HepG2 (cell line): ENCODE results near the gene CYP4F22. TPM values are rescaled to one million over a fixed set of nuclear protein-coding genes. Genes with fewer than 3 reads are reported as not detected.

ENCODE experiments used
- ATAC-seq: fragments of 200-7000 bp; cut with Tn5 transposase; 3 replicates; pipeline ENCODE4 v1.9.1; 2020; ENCODE audit warnings: mild to moderate bottlenecking, moderate library complexity
- BruUV-seq: library from RNA; stranded (reverse); fragments of 400-500 nt; replicated peaks from 2 replicates; lab custom pipeline; 2021; lab: Mats Ljungman, UMichigan
- CTCF ChIA-PET: fragments of 300-600 bp; formaldehyde crosslinking; extraction: SDS; loops from one replicate; lab custom pipeline; 2021; ENCODE audit warnings: low total read pairs, inconsistent platforms, low intra/inter-chr PET ratio; lab: Yijun Ruan, JAX
- POLR2A ChIA-PET: fragments of 350-600 bp; sonication (Branson Sonifier 250); formaldehyde crosslinking; loops from one replicate; lab custom pipeline; 2020; ENCODE audit warnings: antibody characterized with exemption, inconsistent platforms; lab: Yijun Ruan, JAX
- DNase-seq: peaks from one replicate; pipeline ENCODE4 v3.0.0-alpha.2; 2015; ENCODE audit warnings: low spot score
- FAIRE-seq: peaks from 3 replicates; lab custom pipeline; 2011; peaks lifted over from hg19 to GRCh38; lab: Jason Lieb, UNC
- H2AFZ ChIP-seq: one replicate; pipeline ENCODE4 v1.6.1; 2011; ENCODE audit warnings: low read length, inconsistent platforms
- H3K27ac ChIP-seq: fragments of 300-600 bp; 3 replicates; pipeline ENCODE4 v1.8.0; 2011; ENCODE audit warnings: mixed run types, mild to moderate bottlenecking, mixed read lengths, low read length, inconsistent platforms; ENCODE audit not compliant: insufficient read depth; ENCODE audit errors: extremely low read length
- H3K27me3 ChIP-seq, 2 experiments: fragments of 200-600 bp in 1 of 2; 2 replicates in 1 of 2; 3 replicates in 1 of 2; pipeline versions ENCODE4 v1.6.0 to v1.8.0; 2011; ENCODE audit warnings: low read length in 2 of 2, mild to moderate bottlenecking in 2 of 2, moderate library complexity in 2 of 2, inconsistent platforms in 1 of 2; ENCODE audit not compliant: insufficient read depth in 2 of 2, control insufficient read depth in 1 of 2
- H3K36me3 ChIP-seq, 2 experiments: fragments of 200-600 bp in 1 of 2; replicated peaks in 1 of 2; 2 replicates in 1 of 2; 3 replicates in 1 of 2; pipeline versions ENCODE4 v1.5.1 to v1.8.0; 2011; ENCODE audit warnings: low read length in 2 of 2, inconsistent platforms in 1 of 2; ENCODE audit not compliant: insufficient read depth in 2 of 2, control insufficient read depth in 1 of 2
- H3K4me1 ChIP-seq: 2 replicates; pipeline ENCODE4 v1.5.1; 2012; ENCODE audit warnings: low read length, inconsistent platforms; ENCODE audit not compliant: insufficient read depth
- H3K4me2 ChIP-seq: 2 replicates; pipeline ENCODE4 v1.6.0; 2011; ENCODE audit warnings: low read depth, low read length, inconsistent platforms
- H3K4me3 ChIP-seq, 3 experiments: fragments of 200-600 bp in 1 of 3; sonication (generic), shearing (Covaris generic) in 1 of 3; replicated peaks in 1 of 3; 2 replicates each; pipeline ENCODE4 v1.5.1; 2011 to 2016; ENCODE audit warnings: low read length in 3 of 3, inconsistent platforms in 2 of 3, low read depth in 2 of 3, mild to moderate bottlenecking in 2 of 3, control low read depth in 1 of 3, mixed read lengths in 1 of 3; ENCODE audit not compliant: insufficient read depth in 1 of 3
- H3K79me2 ChIP-seq: one replicate; pipeline ENCODE4 v1.6.1; 2011; ENCODE audit warnings: low read length, inconsistent platforms; ENCODE audit not compliant: insufficient read depth
- H3K9ac ChIP-seq: 2 replicates; pipeline ENCODE4 v1.6.0; 2011; ENCODE audit warnings: mild to moderate bottlenecking, low read depth, low read length, inconsistent platforms; ENCODE audit not compliant: insufficient read depth
- H3K9me3 ChIP-seq: 2 replicates; pipeline ENCODE4 v1.5.1; 2012; ENCODE audit warnings: mild to moderate bottlenecking, low read length
- H4K20me1 ChIP-seq: 2 replicates; pipeline ENCODE4 v1.6.0; 2011; ENCODE audit warnings: inconsistent platforms, mild to moderate bottlenecking, low read length, moderate library complexity; ENCODE audit not compliant: insufficient read depth
- ATF7-NPFF ChIP-seq: sonication (generic); formaldehyde crosslinking; IDR thresholded peaks from 2 replicates; pipeline ENCODE4 v1.8.1; 2023; ENCODE audit warnings: mild to moderate bottlenecking, low read depth, missing genetic modification reagents, moderate library complexity
- ATM ChIP-seq: fragments of 450-650 bp; IDR thresholded peaks from 2 replicates; pipeline ENCODE4 v1.7.1; 2017; ENCODE audit warnings: mild to moderate bottlenecking, borderline replicate concordance
- ATRX ChIP-seq: sonication (generic); formaldehyde crosslinking; IDR thresholded peaks from 2 replicates; pipeline ENCODE4 v1.4.0; 2020; ENCODE audit warnings: missing genetic modification reagents, borderline replicate concordance
- CC2D1A ChIP-seq: sonication (generic); formaldehyde crosslinking; IDR thresholded peaks from 2 replicates; pipeline ENCODE4 v1.8.1; 2023; ENCODE audit warnings: mild to moderate bottlenecking, missing genetic modification reagents
- CERS6 ChIP-seq: sonication (generic); formaldehyde crosslinking; IDR thresholded peaks from 2 replicates; pipeline ENCODE4 v1.5.0; 2020; ENCODE audit warnings: missing genetic modification reagents
- DR1 ChIP-seq: sonication (generic); formaldehyde crosslinking; IDR thresholded peaks from 2 replicates; pipeline ENCODE4 v1.8.0; 2021; ENCODE audit warnings: mild to moderate bottlenecking, missing genetic modification reagents, inconsistent platforms
- LCORL ChIP-seq, 2 experiments: fragments of 450-650 bp in 1 of 2; sonication (generic) in 1 of 2; formaldehyde crosslinking in 1 of 2; IDR thresholded peaks; 2 replicates each; pipeline versions ENCODE4 v1.5.0 to v1.6.1; 2017 to 2020; ENCODE audit warnings: antibody characterized with exemption in 1 of 2, missing genetic modification reagents in 1 of 2
- MAFG ChIP-seq: sonication (generic); formaldehyde crosslinking; IDR thresholded peaks from 2 replicates; pipeline ENCODE4 v1.5.1; 2020; ENCODE audit warnings: mild to moderate bottlenecking, missing genetic modification reagents
- MBD4 ChIP-seq: IDR thresholded peaks from 2 replicates; pipeline ENCODE4 v1.6.1; 2012; ENCODE audit warnings: low read length, inconsistent platforms, borderline replicate concordance
- MIXL1 ChIP-seq: IDR thresholded peaks from 2 replicates; pipeline ENCODE4 v1.6.1; 2016
- NFRKB ChIP-seq: fragments of 450-650 bp; IDR thresholded peaks from 2 replicates; pipeline ENCODE4 v1.6.1; 2017
- NFYC ChIP-seq: IDR thresholded peaks from 2 replicates; pipeline ENCODE4 v1.6.1; 2016; ENCODE audit warnings: missing genetic modification reagents, missing compliant biosample characterization
- PCBP2 ChIP-seq: fragments of 200-400 bp; formaldehyde crosslinking; optimal IDR thresholded peaks from 2 replicates; pipeline ENCODE3; 2018; ENCODE audit warnings: low read length, low read depth; ENCODE audit not compliant: poor library complexity, severe bottlenecking
- PLSCR1 ChIP-seq: sonication (generic); formaldehyde crosslinking; IDR thresholded peaks from 2 replicates; pipeline ENCODE4 v1.5.0; 2020; ENCODE audit warnings: missing genetic modification reagents, mild to moderate bottlenecking, borderline replicate concordance
- POLR2AphosphoS5 ChIP-seq: IDR thresholded peaks from 2 replicates; pipeline ENCODE4 v1.6.1; 2012; ENCODE audit warnings: low read depth, low read length
- PRMT3 ChIP-seq: sonication (generic); formaldehyde crosslinking; IDR thresholded peaks from 2 replicates; pipeline ENCODE4 v1.8.1; 2022; ENCODE audit warnings: low read depth, mild to moderate bottlenecking, moderate library complexity, missing genetic modification reagents, borderline replicate concordance
- TRAFD1 ChIP-seq: sonication (generic); formaldehyde crosslinking; IDR thresholded peaks from 2 replicates; pipeline ENCODE4 v1.5.1; 2020; ENCODE audit warnings: missing genetic modification reagents, mild to moderate bottlenecking, borderline replicate concordance
- TRIM24 ChIP-seq: sonication (generic); formaldehyde crosslinking; IDR thresholded peaks from 2 replicates; pipeline ENCODE4 v1.8.0; 2022; ENCODE audit warnings: mild to moderate bottlenecking, missing genetic modification reagents
- ZNF382 ChIP-seq: sonication (generic); formaldehyde crosslinking; IDR thresholded peaks from 2 replicates; pipeline ENCODE4 v1.5.0; 2020; ENCODE audit warnings: missing genetic modification reagents, mild to moderate bottlenecking, borderline replicate concordance
- ZNF616 ChIP-seq: sonication (generic); formaldehyde crosslinking; IDR thresholded peaks from 2 replicates; pipeline ENCODE4 v1.5.0; 2020; ENCODE audit warnings: low read depth, mild to moderate bottlenecking, missing genetic modification reagents
- ZNF788 ChIP-seq: sonication (generic); formaldehyde crosslinking; IDR thresholded peaks from 2 replicates; pipeline ENCODE4 v1.5.0; 2020; ENCODE audit warnings: mild to moderate bottlenecking, missing genetic modification reagents, borderline replicate concordance
- ZSCAN12 ChIP-seq: sonication (generic); formaldehyde crosslinking; IDR thresholded peaks from 2 replicates; pipeline ENCODE4 v1.9.0; 2021; ENCODE audit warnings: mild to moderate bottlenecking, missing genetic modification reagents
- WGBS: methylation state at CpG from one replicate; pipeline ENCODE4 v1.1.6; 2017; ENCODE audit warnings: low lambda C conversion rate; 5-methylcytosine and 5-hydroxymethylcytosine counted together
- in situ Hi-C: cut with HindIII; loops from 2 replicates; pipeline ENCODE4 v1.10.0; 2017; ENCODE audit warnings: low pct_unique_long_range_greater_than_20kb; ENCODE audit not compliant: extremely low pct_ligation_motif_present
- intact Hi-C: fragments of 100-400 bp; cut with micrococcal nuclease; formaldehyde crosslinking; loops from one replicate; pipeline ENCODE4 v1.10.0; 2022; ENCODE audit not compliant: unreplicated experiment
- polyA plus RNA-seq, 8 experiments: library from polyadenylated mRNA; depleted of rRNA in 3 of 8; stranded (reverse) in 7 of 8; unstranded in 1 of 8; fragments of >200 nt; fragmentation: Illumina TruSeq in 4 of 8; extraction: Trizol in 4 of 8; gene quantifications; 2 replicates each; pipeline versions ENCODE4 v1.2.1 to v1.2.3, GENCODE V29; 2011 to 2016; ENCODE audit warnings: low read depth in 4 of 8, missing spikeins in 1 of 8, mixed read lengths in 1 of 8; ENCODE audit not compliant: insufficient read depth in 1 of 8
- total RNA-seq, 5 experiments: library from RNA; depleted of rRNA; stranded (reverse); fragments of >200 nt; fragmentation: Illumina TruSeq; extraction: Trizol; gene quantifications; 2 replicates each; pipeline ENCODE4 v1.2.3, GENCODE V29; 2016; ENCODE audit warnings: low read depth in 1 of 5

Gene CYP4F22
- total and polyA plus RNA-seq, 2 of the 13 experiments (the other 11 are each of a cell fraction or from before 2014, with no cell fraction given): 0.05 TPM; not detected in 1

- no peak for TF ChIP-seq ZNF616 (CRISPR knock-in tag)
- no peak for TF ChIP-seq CC2D1A (CRISPR knock-in tag)
- TF ChIP-seq PLSCR1 (CRISPR knock-in tag): no peak
- TF ChIP-seq ZSCAN12 (CRISPR knock-in tag): no peak
- no peak for TF ChIP-seq ATM
Observed at GRCh38 chr19:15495151-15495550, 13.2 kb upstream of the CYP4F22 start (continued).

- POLR2A ChIA-PET: no interaction called here
- no peak overlapping the region for H3K27ac ChIP-seq
- no peak overlapping the region for H3K9ac ChIP-seq
- H3K79me2 ChIP-seq: no peaks in the 10 kb centered on the region
- no peak for DNase-seq
- H4K20me1 ChIP-seq: no peaks in the 10 kb centered on the region
- FAIRE-seq: peak; percentile 68
- H2AFZ ChIP-seq: no peak overlapping the region
- peaks cover 7% of the 10 kb centered on the region for H3K4me1 ChIP-seq
- intact Hi-C loops: no loop called here
- H3K9me3 ChIP-seq: no peaks in the 10 kb centered on the region
- WGBS: 9% methylated on average over 10 of the region's 10 CpGs
- BruUV-seq: no TSS peak
- CTCF ChIA-PET: no interaction called here
- no peaks in the 10 kb centered on the region for H3K36me3 ChIP-seq
- no peak for ATAC-seq
- H3K4me2 ChIP-seq: no peak overlapping the region
- H3K27me3 ChIP-seq: peaks cover 0 to 7% of the 10 kb centered on the region in 2 experiments; a peak in 1 of 5 replicates
- no peak overlapping the region for H3K4me3 ChIP-seq
- in situ Hi-C loops: no loop called here
- TF ChIP-seq CERS6 (CRISPR knock-in tag) (no peak), MIXL1 (no peak), ZNF788 (CRISPR knock-in tag) (no peak), PRMT3 (CRISPR knock-in tag) (no peak), ATRX (CRISPR knock-in tag) (no peak), NFYC (CRISPR knock-in tag) (no peak), ATF7-NPFF (CRISPR knock-in tag) (no peak), PCBP2 (no peak), NFRKB (no peak), LCORL (IDR thresholded peaks at IDR 0.05) (no peak), LCORL (CRISPR knock-in tag; IDR thresholded peaks at IDR 0.05) (0 out of 2 replicates have a peak, but pooled peaks have one; percentile 26), POLR2AphosphoS5 (no peak), TRAFD1 (CRISPR knock-in tag) (no peak), MAFG (CRISPR knock-in tag) (no peak), TRIM24 (CRISPR knock-in tag) (no peak), DR1 (no peak), ZNF382 (CRISPR knock-in tag) (no peak), MBD4 (no peak)
Observed at GRCh38 chr19:15498156-15498858, 10.0 kb upstream of the CYP4F22 start.
